Muscle layer of duodenum (tissue), 2 donors: ENCODE measurements around the gene NPEPPS.
"Not testable (repeated sequence)": the region's sequence is repeated elsewhere in the genome, so short reads cannot be mapped to it uniquely, and the experiment has no call there.

Experiments used
- H3K27ac ChIP-seq: one replicate; pipeline ENCODE4 v1.7.0; 2013; ENCODE audit warnings: mild to moderate bottlenecking, low read length
- H3K27me3 ChIP-seq: one replicate; pipeline ENCODE4 v1.7.0; 2013; ENCODE audit warnings: low read depth, mild to moderate bottlenecking, control low read depth, low read length
- H3K36me3 ChIP-seq, 2 donors: one replicate each; pipeline ENCODE4 v1.7.0; 2013; ENCODE audit warnings: low read length in 2 of 2, control low read depth in 1 of 2, mild to moderate bottlenecking in 1 of 2; ENCODE audit not compliant: insufficient read depth in 2 of 2, control insufficient read depth in 1 of 2
- H3K4me1 ChIP-seq, 2 donors: one replicate each; pipeline ENCODE4 v1.7.0; 2013; ENCODE audit warnings: low read length in 2 of 2, mild to moderate bottlenecking in 2 of 2, control low read depth in 1 of 2, moderate library complexity in 1 of 2; ENCODE audit not compliant: insufficient read depth in 2 of 2, control insufficient read depth in 1 of 2
- H3K4me3 ChIP-seq, 2 donors: one replicate each; pipeline ENCODE4 v1.7.0; 2013; ENCODE audit warnings: low read length in 2 of 2, low read depth in 1 of 2, mild to moderate bottlenecking in 1 of 2
- H3K9me3 ChIP-seq, 2 donors: one replicate each; pipeline ENCODE4 v1.7.0; 2013; ENCODE audit warnings: low read length in 2 of 2, control low read depth in 1 of 2, mild to moderate bottlenecking in 1 of 2; ENCODE audit not compliant: control insufficient read depth in 1 of 2
- donor health status: healthy.

Gene NPEPPS

GRCh38 chr17:47530557-47531232 is at the start of gene NPEPPS:
Gene NPEPPS, plus strand, starts transcription at chr17:47531108. Its CDS starts 193 bp downstream, at chr17:47531301.
- H3K9me3 ChIP-seq: not testable (repeated sequence)

GRCh38 chr17:47491841-47492212 is 39.1 kb upstream of the NPEPPS start:
- H3K4me1 ChIP-seq, H3K36me3 ChIP-seq, H3K27me3 ChIP-seq, H3K9me3 ChIP-seq: not testable (repeated sequence)
- peak overlapping the region; percentile 60 for H3K27ac ChIP-seq
- H3K4me3 ChIP-seq: peak overlapping the region; percentile 53 to 67

More at GRCh38 chr17:47530557-47531232, at the start of gene NPEPPS:
- H3K27ac ChIP-seq, H3K4me1 ChIP-seq, H3K27me3 ChIP-seq, H3K36me3 ChIP-seq: not testable (repeated sequence)
- peak within 1 kb of the TSS; percentile 53 to 64 for H3K4me3 ChIP-seq

GRCh38 chr17:47499074-47499473 is 31.8 kb upstream of the NPEPPS start:
- not testable (repeated sequence) for H3K27me3 ChIP-seq, H3K4me3 ChIP-seq

GRCh38 chr17:47499494-47499893 is 31.4 kb upstream of the NPEPPS start:
- H3K4me1 ChIP-seq, H3K36me3 ChIP-seq: not testable (repeated sequence)

More at GRCh38 chr17:47499074-47499473, 31.8 kb upstream of the NPEPPS start:
- not testable (repeated sequence) for H3K36me3 ChIP-seq, H3K4me1 ChIP-seq, H3K9me3 ChIP-seq, H3K27ac ChIP-seq

GRCh38 chr17:47500620-47501019 is 30.3 kb upstream of the NPEPPS start:
- not testable (repeated sequence) for H3K9me3 ChIP-seq, H3K36me3 ChIP-seq, H3K27ac ChIP-seq, H3K4me3 ChIP-seq, H3K27me3 ChIP-seq, H3K4me1 ChIP-seq

More at GRCh38 chr17:47499494-47499893, 31.4 kb upstream of the NPEPPS start:
- not testable (repeated sequence) for H3K9me3 ChIP-seq, H3K27me3 ChIP-seq, H3K4me3 ChIP-seq, H3K27ac ChIP-seq

GRCh38 chr17:47502122-47502731 is 28.7 kb upstream of the NPEPPS start:
- H3K9me3 ChIP-seq, H3K27me3 ChIP-seq, H3K36me3 ChIP-seq, H3K4me3 ChIP-seq, H3K4me1 ChIP-seq, H3K27ac ChIP-seq: not testable (repeated sequence)

- not testable (repeated sequence) for H3K9me3 ChIP-seq, H3K27ac ChIP-seq, H3K36me3 ChIP-seq, H3K4me1 ChIP-seq, H3K4me3 ChIP-seq, H3K27me3 ChIP-seq
Observed at GRCh38 chr17:47502776-47503455, 28.0 kb upstream of the NPEPPS start.

GRCh38 chr17:47511701-47512146 is 19.2 kb upstream of the NPEPPS start:
- not testable (repeated sequence) for H3K4me1 ChIP-seq, H3K27me3 ChIP-seq, H3K4me3 ChIP-seq, H3K9me3 ChIP-seq, H3K27ac ChIP-seq, H3K36me3 ChIP-seq

- H3K36me3 ChIP-seq, H3K4me3 ChIP-seq, H3K9me3 ChIP-seq, H3K27me3 ChIP-seq, H3K4me1 ChIP-seq, H3K27ac ChIP-seq: not testable (repeated sequence)
Observed at GRCh38 chr17:47513301-47513700, 17.6 kb upstream of the NPEPPS start.

GRCh38 chr17:47518880-47519279 is 12.0 kb upstream of the NPEPPS start:
- H3K4me1 ChIP-seq, H3K4me3 ChIP-seq, H3K36me3 ChIP-seq, H3K27ac ChIP-seq, H3K27me3 ChIP-seq, H3K9me3 ChIP-seq: not testable (repeated sequence)

- not testable (repeated sequence) for H3K9me3 ChIP-seq, H3K4me1 ChIP-seq, H3K36me3 ChIP-seq, H3K27ac ChIP-seq, H3K27me3 ChIP-seq, H3K4me3 ChIP-seq
Observed at GRCh38 chr17:47519365-47519764, 11.5 kb upstream of the NPEPPS start.
